K562 (cell line): ENCODE results near the gene SRC. TPM values are rescaled to one million over a fixed set of nuclear protein-coding genes. Genes with fewer than 3 reads are reported as not detected.

Source experiments
- ATAC-seq: fragments of 200-7000 bp; cut with Tn5 transposase; 3 replicates; pipeline ENCODE4 v1.9.1; 2020; ENCODE audit warnings: moderate library complexity
- BruUV-seq: library from RNA; stranded (reverse); fragments of 400-500 nt; replicated peaks from 2 replicates; lab custom pipeline; 2021; lab: Mats Ljungman, UMichigan
- CTCF ChIA-PET: fragments of 300-600 bp; formaldehyde crosslinking; extraction: SDS; loops from one replicate; lab custom pipeline; 2021; ENCODE audit warnings: low intra/inter-chr PET ratio; lab: Yijun Ruan, JAX
- POLR2A ChIA-PET: fragments of 300-600, 350-650 bp; sonication (Branson Sonifier 250); formaldehyde crosslinking; extraction: SDS; loops from one replicate; lab custom pipeline; 2021; ENCODE audit warnings: antibody characterized with exemption, inconsistent platforms; lab: Yijun Ruan, JAX
- DNase-seq, 4 experiments: peaks; one replicate each; pipeline versions ENCODE4 v3.0.0 to v3.0.0-alpha.2; 2011 to 2018; ENCODE audit warnings: low spot score in 3 of 4, mixed read lengths in 3 of 4; ENCODE audit errors: extremely low read depth in 1 of 4
- FAIRE-seq: peaks from 2 replicates; lab custom pipeline; 2011; peaks lifted over from hg19 to GRCh38; lab: Jason Lieb, UNC
- H2AFZ ChIP-seq: 2 replicates; pipeline ENCODE4 v1.6.0; 2011; ENCODE audit warnings: low read depth, low read length, control low read depth, inconsistent platforms
- H3K27ac ChIP-seq: fragments of 200-600 bp; 3 replicates; pipeline ENCODE4 v1.8.0; 2011; ENCODE audit warnings: low read depth, mild to moderate bottlenecking, control low read depth, inconsistent platforms, low read length, moderate library complexity, mixed read lengths; ENCODE audit errors: extremely low read depth
- H3K27me3 ChIP-seq, 2 experiments: fragments of 300-600 bp in 1 of 2; 2 replicates in 1 of 2; 3 replicates in 1 of 2; pipeline versions ENCODE4 v1.6.0 to v1.8.0; 2011; ENCODE audit warnings: inconsistent platforms in 2 of 2, low read length in 2 of 2, mild to moderate bottlenecking in 1 of 2, mixed read lengths in 1 of 2, moderate library complexity in 1 of 2; ENCODE audit not compliant: control insufficient read depth in 2 of 2, insufficient read depth in 2 of 2
- H3K36me3 ChIP-seq: fragments of 300-600 bp; 3 replicates; pipeline ENCODE4 v1.8.0; 2011; ENCODE audit warnings: mild to moderate bottlenecking, low read length, inconsistent platforms; ENCODE audit not compliant: control insufficient read depth, insufficient read depth
- H3K4me1 ChIP-seq, 2 experiments: fragments of 200-600 bp in 1 of 2; replicated peaks in 1 of 2; 2 replicates in 1 of 2; 3 replicates in 1 of 2; pipeline versions ENCODE4 v1.5.1 to v1.8.0; 2011; ENCODE audit warnings: inconsistent platforms in 2 of 2, low read length in 2 of 2, mild to moderate bottlenecking in 1 of 2, mixed read lengths in 1 of 2, moderate library complexity in 1 of 2; ENCODE audit not compliant: control insufficient read depth in 2 of 2, insufficient read depth in 2 of 2
- H3K4me2 ChIP-seq: 2 replicates; pipeline ENCODE4 v1.6.1; 2011; ENCODE audit warnings: low read length, control low read depth, inconsistent platforms, mixed read lengths; ENCODE audit not compliant: insufficient read depth
- H3K4me3 ChIP-seq: fragments of 200-600 bp; sonication (generic), shearing (Covaris generic); 2 replicates; pipeline ENCODE4 v1.5.1; 2016; ENCODE audit warnings: control low read depth, inconsistent platforms
- H3K79me2 ChIP-seq: fragments of 200-600 bp; 3 replicates; pipeline ENCODE4 v1.8.0; 2011; ENCODE audit warnings: low read length, inconsistent platforms; ENCODE audit not compliant: control insufficient read depth, insufficient read depth
- H3K9ac ChIP-seq, 2 experiments: 2 replicates each; pipeline versions ENCODE4 v1.6.0 to v1.6.1; 2011; ENCODE audit warnings: low read depth in 2 of 2, low read length in 2 of 2, control low read depth in 1 of 2, inconsistent platforms in 1 of 2, mild to moderate bottlenecking in 1 of 2, mixed read lengths in 1 of 2; ENCODE audit not compliant: insufficient read depth in 1 of 2
- H3K9me1 ChIP-seq: one replicate; pipeline ENCODE4 v1.6.0; 2011; ENCODE audit warnings: inconsistent platforms, mild to moderate bottlenecking, low read length, moderate library complexity; ENCODE audit not compliant: control insufficient read depth, insufficient read depth
- H3K9me3 ChIP-seq: replicated peaks from 2 replicates; pipeline ENCODE4 v1.5.1; 2011; ENCODE audit warnings: low read depth, low read length, inconsistent platforms; ENCODE audit not compliant: control insufficient read depth, insufficient read depth
- H4K20me1 ChIP-seq: replicated peaks from 2 replicates; pipeline ENCODE4 v1.6.1; 2011; ENCODE audit warnings: low read length, inconsistent platforms, mixed read lengths; ENCODE audit not compliant: control insufficient read depth, insufficient read depth
- ARNT ChIP-seq, 2 experiments: fragments of 450-650 bp; IDR thresholded peaks; 2 replicates each; pipeline ENCODE4 v1.6.1; 2016; ENCODE audit warnings: mild to moderate bottlenecking in 1 of 2
- CHD2 ChIP-seq: IDR thresholded peaks from 2 replicates; pipeline ENCODE4 v1.6.1; 2011; ENCODE audit warnings: low read depth, low read length
- DIDO1 ChIP-seq: fragments of 450-650 bp; IDR thresholded peaks from 2 replicates; pipeline ENCODE4 v1.6.1; 2016; ENCODE audit warnings: low read depth, missing biosample characterization, missing genetic modification characterization
- SOX6 ChIP-seq: fragments of 450-650 bp; IDR thresholded peaks from 2 replicates; pipeline ENCODE4 v1.6.1; 2014; ENCODE audit warnings: mild to moderate bottlenecking
- TRIM24 ChIP-seq, 2 experiments: fragments of 450-650 bp; IDR thresholded peaks; 2 replicates each; pipeline ENCODE4 v1.6.1; 2016
- YBX1 ChIP-seq: fragments of 450-650 bp; IDR thresholded peaks from 2 replicates; pipeline ENCODE4 v1.7.1; 2016; ENCODE audit warnings: mild to moderate bottlenecking
- ZBTB40 ChIP-seq, 2 experiments: fragments of 450-650 bp in 1 of 2; sonication (generic) in 1 of 2; formaldehyde crosslinking in 1 of 2; IDR thresholded peaks; 2 replicates each; pipeline versions ENCODE4 v1.7.1 to v1.9.0; 2016 to 2022; ENCODE audit warnings: inconsistent platforms in 1 of 2, mild to moderate bottlenecking in 1 of 2, missing genetic modification reagents in 1 of 2
- ZNF699 ChIP-seq: fragments of 250-450 bp; sonication (Bioruptor Pico); IDR thresholded peaks from 2 replicates; pipeline ENCODE4 v1.8.0; 2021; ENCODE audit warnings: mild to moderate bottlenecking, moderate library complexity; ENCODE audit not compliant: insufficient replicate concordance
- WGBS: fragments of 100-300 bp; shearing (Covaris generic); methylation state at CpG from one replicate; pipeline ENCODE4 v1.1.6; 2016; ENCODE audit warnings: low coverage, mixed read lengths; ENCODE audit not compliant: insufficient coverage; ENCODE audit errors: missing lambda C conversion rate; 5-methylcytosine and 5-hydroxymethylcytosine counted together
- in situ Hi-C: fragments of 300-500 bp; cut with MboI; formaldehyde crosslinking; loops from 4 replicates; pipeline ENCODE4 v1.15.0; 2018; ENCODE audit warnings: inconsistent platforms, mixed read lengths
- intact Hi-C: fragments of 100-400 bp; cut with micrococcal nuclease; formaldehyde crosslinking; loops from 2 replicates; pipeline ENCODE4 v1.14.2; 2022
- polyA plus RNA-seq, 8 experiments: library from polyadenylated mRNA; depleted of rRNA in 4 of 8; stranded (reverse) in 5 of 8; unstranded in 3 of 8; fragments of >200 nt; fragmentation: Nextera tagmentation in 2 of 8; fragmentation: Illumina TruSeq in 1 of 8; extraction: Ambion mirVana in 2 of 8; extraction: Trizol in 1 of 8; gene quantifications; 2 replicates each; pipeline versions ENCODE4 v1.2.1 to v1.2.3, GENCODE V29; 2011 to 2014; ENCODE audit warnings: inconsistent platforms in 1 of 8, missing spikeins in 1 of 8
- total RNA-seq, 7 experiments: library from RNA; depleted of rRNA in 6 of 7; stranded (reverse); fragments of >200 nt in 6 of 7; fragmentation: Illumina TruSeq in 2 of 7; extraction: Trizol in 2 of 7; gene quantifications; 2 replicates each; pipeline versions ENCODE4 v1.2.1 to v1.2.3, GENCODE V29; 2011 to 2021; ENCODE audit warnings: low replicate concordance in 1 of 7

SRC gene
- total and polyA plus RNA-seq, 9 of the 15 experiments (the other 6 are each of a cell fraction or from before 2014, with no cell fraction given), result 0.06 to 8.5 (median 3.1) TPM

- no peaks in the 10 kb centered on the region for H3K9me3 ChIP-seq
- 27% methylated on average over 4 of the region's 4 CpGs for WGBS
- no peaks in the 10 kb centered on the region for H3K27me3 ChIP-seq
- H3K79me2 ChIP-seq, result no peaks in the 10 kb centered on the region
- ATAC-seq, result no peak
- no peak overlapping the region for H3K4me3 ChIP-seq
- DNase-seq, result no peak
- H3K9ac ChIP-seq, result no peak overlapping the region; a peak in 1 of 4 replicates
- H3K4me2 ChIP-seq, result no peak overlapping the region
- intact Hi-C loops (no loop called here), in situ Hi-C loops (no loop called here)
- peak; percentile 57 for FAIRE-seq
- CTCF ChIA-PET, result no interaction called here
- no peaks in the 10 kb centered on the region for H4K20me1 ChIP-seq
- no peaks in the 10 kb centered on the region for H3K36me3 ChIP-seq
- POLR2A ChIA-PET, result interaction anchor here (0.6 to 1.2 kb wide), 8 partner anchors 8 to 62 kb away, joined by 3 to 5 read pairs (median 3); no protein-coding TSS in a partner anchor
- H3K9me1 ChIP-seq, result no peaks in the 10 kb centered on the region
- no peak overlapping the region for H3K27ac ChIP-seq
- H2AFZ ChIP-seq, result peak overlapping the region; percentile 59; the same call in 1 of the 2 replicates
- BruUV-seq, result no TSS peak
- H3K4me1 ChIP-seq, result peaks cover 2 to 20% of the 10 kb centered on the region in 2 experiments; a peak in 3 of 5 replicates
- TF ChIP-seq CHD2, result no peak
- TF ChIP-seq ZBTB40 (IDR thresholded peaks at IDR 0.05), result no peak
- no peak for TF ChIP-seq ZBTB40 (CRISPR knock-in tag; IDR thresholded peaks at IDR 0.05)
- no peak for TF ChIP-seq TRIM24 (IDR thresholded peaks at IDR 0.05)
- TF ChIP-seq YBX1, result no peak
- no peak for TF ChIP-seq SOX6
- no peak for TF ChIP-seq DIDO1 (tag)
- no peak for TF ChIP-seq ARNT (IDR thresholded peaks at IDR 0.05)
- no peak for TF ChIP-seq ZNF699
Measured at GRCh38 chr20:37343994-37344355, 2.0 kb upstream of the SRC start.
